Loucy (cell line): ENCODE measurements around the gene ATOH7.
"Not testable (repeated sequence)": the region's sequence is repeated elsewhere in the genome, so short reads cannot be mapped to it uniquely, and the experiment has no call there.

Experiments used
- H2AFZ ChIP-seq: fragments of 200-600 bp; sonication (generic); 2 replicates; pipeline ENCODE4 v1.6.0; 2016; ENCODE audit warnings: antibody characterized with exemption, mild to moderate bottlenecking, low read length, moderate library complexity
- H3F3A ChIP-seq: fragments of 200-600 bp; 2 replicates; pipeline ENCODE4 v1.6.0; 2016; ENCODE audit warnings: antibody characterized with exemption, low read depth, mild to moderate bottlenecking
- H3K27me3 ChIP-seq: fragments of 200-600 bp; sonication (generic); 2 replicates; pipeline ENCODE4 v1.6.1; 2014; ENCODE audit warnings: low read length, mild to moderate bottlenecking; ENCODE audit not compliant: insufficient read depth, poor library complexity, severe bottlenecking
- H3K36me3 ChIP-seq: fragments of 200-600 bp; sonication (generic); 2 replicates; pipeline ENCODE4 v1.6.1; 2016; ENCODE audit warnings: low read length; ENCODE audit not compliant: insufficient read depth
- H3K4me1 ChIP-seq: fragments of 200-600 bp; sonication (generic); 2 replicates; pipeline ENCODE4 v1.5.1; 2014; ENCODE audit warnings: low read length, mild to moderate bottlenecking; ENCODE audit not compliant: insufficient read depth, poor library complexity, severe bottlenecking
- H3K4me2 ChIP-seq: fragments of 200-600 bp; sonication (generic); 2 replicates; pipeline ENCODE4 v1.6.0; 2014; ENCODE audit warnings: antibody characterized with exemption, low read length, low read depth, mild to moderate bottlenecking; ENCODE audit not compliant: poor library complexity, severe bottlenecking
- H3K4me3 ChIP-seq: fragments of 200-600 bp; sonication (generic); 2 replicates; pipeline ENCODE4 v1.5.1; 2014; ENCODE audit warnings: low read length, mild to moderate bottlenecking, mixed read lengths; ENCODE audit not compliant: poor library complexity, severe bottlenecking
- H3K79me2 ChIP-seq: fragments of 200-600 bp; sonication (generic); 2 replicates; pipeline ENCODE4 v1.6.1; 2014; ENCODE audit warnings: low read length; ENCODE audit not compliant: insufficient read depth
- H3K9ac ChIP-seq: fragments of 200-600 bp; sonication (generic); 2 replicates; pipeline ENCODE4 v1.6.0; 2014; ENCODE audit warnings: mild to moderate bottlenecking, low read depth, low read length, moderate library complexity; ENCODE audit not compliant: poor library complexity, severe bottlenecking
- H3K9me2 ChIP-seq: fragments of 200-600 bp; sonication (generic); replicated peaks from 2 replicates; pipeline ENCODE4 v1.6.1; 2016; ENCODE audit warnings: low read depth, low read length, mixed read lengths
- H3K9me3 ChIP-seq: fragments of 200-600 bp; sonication (generic); 2 replicates; pipeline ENCODE4 v1.6.1; 2014; ENCODE audit warnings: mild to moderate bottlenecking, antibody characterized with exemption, low read length, low read depth; ENCODE audit not compliant: insufficient read depth
- H4K20me1 ChIP-seq: fragments of 200-600 bp; sonication (generic); 2 replicates; pipeline ENCODE4 v1.6.0; 2014; ENCODE audit warnings: antibody characterized with exemption, low read length, mild to moderate bottlenecking; ENCODE audit not compliant: insufficient read depth, poor library complexity, severe bottlenecking
- EZH2phosphoT487 ChIP-seq: fragments of 200-600 bp; IDR thresholded peaks from 2 replicates; pipeline ENCODE4 v1.6.1; 2018; ENCODE audit warnings: antibody characterized with exemption, mild to moderate bottlenecking, moderate library complexity, borderline replicate concordance
- TF ChIP-seq, protein P1 (sequence below): fragments of 200-600 bp; sonication (generic); conservative IDR thresholded peaks from 2 replicates; pipeline ENCODE4 v1.5.1; 2014; ENCODE audit warnings: mild to moderate bottlenecking, antibody characterized with exemption, low read length

Gene ATOH7

GRCh38 chr10:68249297-68249696 lies 17.4 kb upstream of the ATOH7 start:
- H3F3A ChIP-seq: no peaks in the 10 kb centered on the region
- no peaks in the 10 kb centered on the region for H3K4me1 ChIP-seq
- TF ChIP-seq, protein P1, sequence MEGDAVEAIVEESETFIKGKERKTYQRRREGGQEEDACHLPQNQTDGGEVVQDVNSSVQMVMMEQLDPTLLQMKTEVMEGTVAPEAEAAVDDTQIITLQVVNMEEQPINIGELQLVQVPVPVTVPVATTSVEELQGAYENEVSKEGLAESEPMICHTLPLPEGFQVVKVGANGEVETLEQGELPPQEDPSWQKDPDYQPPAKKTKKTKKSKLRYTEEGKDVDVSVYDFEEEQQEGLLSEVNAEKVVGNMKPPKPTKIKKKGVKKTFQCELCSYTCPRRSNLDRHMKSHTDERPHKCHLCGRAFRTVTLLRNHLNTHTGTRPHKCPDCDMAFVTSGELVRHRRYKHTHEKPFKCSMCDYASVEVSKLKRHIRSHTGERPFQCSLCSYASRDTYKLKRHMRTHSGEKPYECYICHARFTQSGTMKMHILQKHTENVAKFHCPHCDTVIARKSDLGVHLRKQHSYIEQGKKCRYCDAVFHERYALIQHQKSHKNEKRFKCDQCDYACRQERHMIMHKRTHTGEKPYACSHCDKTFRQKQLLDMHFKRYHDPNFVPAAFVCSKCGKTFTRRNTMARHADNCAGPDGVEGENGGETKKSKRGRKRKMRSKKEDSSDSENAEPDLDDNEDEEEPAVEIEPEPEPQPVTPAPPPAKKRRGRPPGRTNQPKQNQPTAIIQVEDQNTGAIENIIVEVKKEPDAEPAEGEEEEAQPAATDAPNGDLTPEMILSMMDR: no peak
- no peak for TF ChIP-seq EZH2phosphoT487
- no peaks in the 10 kb centered on the region for H3K79me2 ChIP-seq
- no peak overlapping the region for H3K4me3 ChIP-seq
- no peak overlapping the region for H2AFZ ChIP-seq
- no peaks in the 10 kb centered on the region for H3K9me2 ChIP-seq
- H3K4me2 ChIP-seq: no peak overlapping the region
- no peaks in the 10 kb centered on the region for H3K27me3 ChIP-seq
- no peak overlapping the region for H3K9ac ChIP-seq
- no peaks in the 10 kb centered on the region for H4K20me1 ChIP-seq
- H3K9me3 ChIP-seq: no peaks in the 10 kb centered on the region
- H3K36me3 ChIP-seq: no peaks in the 10 kb centered on the region

DNA sequence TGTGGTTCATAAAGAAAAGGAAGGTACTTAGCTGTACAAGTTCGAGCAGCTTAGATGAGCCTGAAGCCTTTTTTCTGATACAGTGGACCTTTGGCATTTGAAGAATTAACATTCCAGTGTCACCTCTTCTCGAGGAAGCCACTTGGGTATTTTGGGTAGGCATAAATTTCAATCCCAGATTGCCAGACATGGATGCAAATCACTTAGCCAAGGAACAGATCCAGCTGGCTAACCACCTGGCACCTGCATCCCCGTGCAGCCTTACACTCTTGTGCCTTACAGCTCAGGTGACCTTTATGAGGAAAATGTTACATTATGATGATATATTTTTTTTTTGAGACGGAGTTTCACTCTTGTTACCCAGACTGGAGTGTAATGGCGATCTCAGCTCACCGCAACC lies 16.0 kb upstream of the ATOH7 start:
- Histone ChIP-seq H3K4me3 (no peak overlapping the region), H3K36me3 (no peaks in the 10 kb centered on the region), H3K4me2 (no peak overlapping the region), H3K27me3 (no peaks in the 10 kb centered on the region), H2AFZ (no peak overlapping the region), H4K20me1 (no peaks in the 10 kb centered on the region), H3K4me1 (no peaks in the 10 kb centered on the region), H3F3A (no peaks in the 10 kb centered on the region), H3K79me2 (no peaks in the 10 kb centered on the region), H3K9me2 (no peaks in the 10 kb centered on the region), H3K9me3 (no peaks in the 10 kb centered on the region), H3K9ac (no peak overlapping the region)
- no peak for TF ChIP-seq EZH2phosphoT487
- TF ChIP-seq, protein P1: no peak

DNA sequence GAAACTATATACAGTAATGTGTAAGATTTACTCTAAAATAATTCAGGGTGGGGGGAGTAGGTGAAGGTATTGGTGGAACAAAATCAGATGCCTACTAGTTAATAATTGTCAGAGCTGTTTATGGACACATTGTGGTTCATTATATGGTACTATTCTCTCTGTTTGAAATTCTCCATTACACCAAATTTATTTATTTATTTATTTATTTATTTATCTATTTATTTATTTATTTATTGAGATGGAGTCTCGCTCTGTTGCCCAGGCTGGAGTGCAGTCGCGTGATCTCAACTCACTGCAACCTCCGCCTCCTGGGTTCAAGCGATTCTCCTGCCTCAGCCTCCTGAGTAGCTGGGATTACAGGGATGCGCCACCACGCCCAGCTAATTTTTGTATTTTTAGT lies 14.5 kb upstream of the ATOH7 start:
- not testable (repeated sequence) for H3K9me2 ChIP-seq, H3K4me1 ChIP-seq

GRCh38 chr10:68242051-68242450 lies 10.1 kb upstream of the ATOH7 start:
- no peaks in the 10 kb centered on the region for H3K79me2 ChIP-seq
- TF ChIP-seq, protein P1: no peak
- no peak for TF ChIP-seq EZH2phosphoT487
- no peaks in the 10 kb centered on the region for H3K36me3 ChIP-seq
- no peaks in the 10 kb centered on the region for H4K20me1 ChIP-seq
- H3K9ac ChIP-seq: no peak overlapping the region
- no peaks in the 10 kb centered on the region for H3K4me1 ChIP-seq
- H3F3A ChIP-seq: no peaks in the 10 kb centered on the region
- no peak overlapping the region for H3K4me2 ChIP-seq
- H3K4me3 ChIP-seq: no peak overlapping the region
- no peaks in the 10 kb centered on the region for H3K9me2 ChIP-seq
- H2AFZ ChIP-seq: no peak overlapping the region
- no peaks in the 10 kb centered on the region for H3K27me3 ChIP-seq
- no peaks in the 10 kb centered on the region for H3K9me3 ChIP-seq

More for the DNA sequence above, 14.5 kb upstream of the ATOH7 start:
- not testable (repeated sequence) for H4K20me1 ChIP-seq, H3K36me3 ChIP-seq, H3F3A ChIP-seq, H3K4me3 ChIP-seq, H3K79me2 ChIP-seq, H3K9ac ChIP-seq, H2AFZ ChIP-seq, H3K27me3 ChIP-seq, H3K4me2 ChIP-seq, H3K9me3 ChIP-seq
